SU-DHL-6 (cell line): ENCODE data around the gene USP6NL.

Experiments
- EZH2phosphoT487 ChIP-seq: fragments of 200-600 bp; sonication (generic), shearing (Covaris generic); conservative IDR thresholded peaks from 2 replicates; pipeline ENCODE4 v1.6.1; 2018; ENCODE audit warnings: mild to moderate bottlenecking, antibody characterized with exemption, low read length, moderate library complexity, mixed read lengths
- TF ChIP-seq, protein P1 (sequence below): fragments of 200-600 bp; sonication (generic); IDR thresholded peaks from one replicate; pipeline ENCODE4 v1.5.1; 2017; ENCODE audit warnings: antibody characterized with exemption, mild to moderate bottlenecking, low read length, moderate library complexity; ENCODE audit not compliant: insufficient read depth, poor library complexity, severe bottlenecking

DNA sequence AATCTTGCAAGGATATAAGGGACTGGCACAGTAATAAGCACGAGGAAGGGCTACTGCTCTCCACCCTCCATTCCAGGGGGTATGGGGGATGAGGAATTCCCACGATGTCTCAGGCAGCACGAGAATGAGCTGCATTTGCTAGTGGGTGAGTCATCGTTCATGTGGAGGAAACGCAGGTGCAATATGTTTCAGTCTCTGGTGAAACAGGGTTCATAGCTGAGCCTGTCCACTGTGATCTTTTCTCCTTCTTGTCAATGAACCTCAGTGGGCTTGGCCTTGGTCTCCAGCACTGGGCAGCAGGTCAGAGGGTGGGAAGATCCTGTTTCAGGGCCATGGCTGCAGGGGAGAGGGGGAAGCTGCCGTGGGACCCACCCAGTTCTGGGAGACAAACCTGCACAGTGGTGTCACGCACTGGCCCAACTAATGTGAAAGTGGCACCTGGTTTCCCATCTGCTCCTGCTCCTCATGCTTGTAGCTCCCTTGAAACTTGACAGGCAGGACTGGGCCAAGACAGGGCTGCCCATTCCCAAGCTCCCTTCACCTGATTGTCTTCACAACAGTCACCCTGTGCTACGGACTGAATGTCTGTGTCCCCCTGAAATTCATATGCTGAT is 181.9 kb downstream of the USP6NL start:
- TF ChIP-seq, protein P1, sequence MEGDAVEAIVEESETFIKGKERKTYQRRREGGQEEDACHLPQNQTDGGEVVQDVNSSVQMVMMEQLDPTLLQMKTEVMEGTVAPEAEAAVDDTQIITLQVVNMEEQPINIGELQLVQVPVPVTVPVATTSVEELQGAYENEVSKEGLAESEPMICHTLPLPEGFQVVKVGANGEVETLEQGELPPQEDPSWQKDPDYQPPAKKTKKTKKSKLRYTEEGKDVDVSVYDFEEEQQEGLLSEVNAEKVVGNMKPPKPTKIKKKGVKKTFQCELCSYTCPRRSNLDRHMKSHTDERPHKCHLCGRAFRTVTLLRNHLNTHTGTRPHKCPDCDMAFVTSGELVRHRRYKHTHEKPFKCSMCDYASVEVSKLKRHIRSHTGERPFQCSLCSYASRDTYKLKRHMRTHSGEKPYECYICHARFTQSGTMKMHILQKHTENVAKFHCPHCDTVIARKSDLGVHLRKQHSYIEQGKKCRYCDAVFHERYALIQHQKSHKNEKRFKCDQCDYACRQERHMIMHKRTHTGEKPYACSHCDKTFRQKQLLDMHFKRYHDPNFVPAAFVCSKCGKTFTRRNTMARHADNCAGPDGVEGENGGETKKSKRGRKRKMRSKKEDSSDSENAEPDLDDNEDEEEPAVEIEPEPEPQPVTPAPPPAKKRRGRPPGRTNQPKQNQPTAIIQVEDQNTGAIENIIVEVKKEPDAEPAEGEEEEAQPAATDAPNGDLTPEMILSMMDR = no peak
- no peak for TF ChIP-seq EZH2phosphoT487
